ENCODE measurements around the gene A3GALT2.
A peak's percentile ranks its signal among the peaks of the same experiment; 100 is the strongest.

A3GALT2 gene

DNA sequence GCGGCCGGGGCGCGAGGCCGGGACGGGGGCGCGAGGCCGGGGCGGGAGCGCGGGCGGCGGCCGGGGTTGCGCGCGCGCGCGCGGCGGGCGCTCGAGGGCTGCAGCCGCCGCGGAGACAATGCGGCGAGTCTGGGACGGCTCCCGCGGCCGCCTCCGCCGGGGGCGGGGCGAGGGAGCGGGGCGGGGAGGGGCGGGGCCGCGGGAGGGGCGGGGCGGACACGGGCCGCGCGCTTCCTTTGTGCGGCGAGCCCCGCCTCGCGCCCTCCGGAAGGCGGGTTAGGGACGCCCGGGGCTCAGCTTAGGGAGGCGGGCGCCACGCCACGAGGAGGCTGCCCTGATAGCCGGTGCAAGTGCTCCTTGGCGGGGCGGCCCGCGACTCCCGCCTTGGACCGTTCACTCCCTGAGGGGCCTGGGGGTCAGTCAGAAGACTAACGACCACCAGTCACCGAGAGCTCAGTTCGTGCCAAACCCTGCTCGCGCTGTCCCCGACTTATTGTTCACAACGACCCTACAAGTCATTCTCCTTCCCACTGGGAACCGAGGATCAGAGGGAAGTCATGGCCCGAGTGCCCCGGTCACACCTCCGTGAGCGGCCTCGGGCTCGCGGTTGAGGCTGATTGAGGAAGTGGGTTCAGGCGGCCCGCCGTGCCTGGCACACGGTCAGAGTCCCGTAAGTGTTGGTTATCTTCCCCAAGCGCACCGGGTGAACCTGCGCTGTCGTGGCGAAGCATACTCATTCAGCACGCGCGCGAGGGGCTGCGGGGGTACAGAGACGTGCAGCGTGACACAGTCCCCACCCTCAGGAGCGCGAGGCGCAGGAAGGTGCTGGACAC lies 29.1 kb upstream of the A3GALT2 start:
- peak overlapping the region; percentile 91 for H3K9ac ChIP-seq (ENCODE audit: low read length)
- H3K27me3 ChIP-seq (replicated peaks; ENCODE audit: control insufficient read depth, insufficient read depth, low read length): no peaks in the 10 kb centered on the region
- H3K4me3 ChIP-seq (ENCODE audit: low read length): peak overlapping the region; percentile 84
- H3K4me1 ChIP-seq (ENCODE audit: control insufficient read depth, insufficient read depth, low read length): peaks cover 41% of the 10 kb centered on the region
- H3K36me3 ChIP-seq (ENCODE audit: control insufficient read depth, insufficient read depth, low read length, severe bottlenecking): peaks cover 12% of the 10 kb centered on the region
- no peaks in the 10 kb centered on the region for H3K9me3 ChIP-seq (ENCODE audit: control insufficient read depth, low read length)
- DNase-seq (ENCODE audit: low read depth): peak; percentile 94

DNA sequence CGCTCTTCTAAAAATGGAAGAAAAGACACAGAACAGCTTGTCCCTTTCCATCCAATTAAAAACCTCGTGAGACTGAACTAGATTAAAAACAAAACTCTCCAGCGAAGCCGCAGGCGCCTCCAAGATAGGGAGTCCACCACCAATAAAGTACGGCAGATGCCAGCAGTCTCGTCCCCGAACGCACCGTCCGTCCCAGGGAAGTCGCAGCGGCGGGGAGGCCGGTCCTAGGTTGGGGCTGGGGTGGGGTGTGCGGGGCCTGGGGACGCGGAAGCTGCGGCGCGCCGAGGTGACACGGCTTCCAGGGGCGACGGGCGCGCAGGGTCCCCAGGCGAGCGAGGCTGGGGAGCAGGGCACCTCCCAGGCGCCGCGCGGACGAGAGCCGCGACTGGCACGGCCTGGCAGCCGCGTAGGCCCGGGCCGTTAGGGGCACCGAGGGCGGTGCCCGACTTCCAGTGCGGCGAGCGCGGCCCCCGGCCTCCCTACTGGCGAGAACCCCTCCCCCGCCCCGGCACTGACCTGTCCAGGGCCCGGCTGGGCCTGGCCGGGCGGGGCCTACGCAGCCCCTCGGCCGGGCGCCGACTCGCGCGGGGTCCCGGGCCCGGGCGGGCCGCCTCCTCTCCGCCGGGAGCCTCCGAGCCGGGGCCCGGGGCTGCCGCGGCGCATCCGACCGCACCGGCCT lies 28.3 kb upstream of the A3GALT2 start:
- Histone ChIP-seq H3K9ac (ENCODE audit: low read length) (peak overlapping the region; percentile 91), H3K36me3 (ENCODE audit: control insufficient read depth, insufficient read depth, low read length, severe bottlenecking) (peaks cover 8% of the 10 kb centered on the region), H3K27me3 (replicated peaks; ENCODE audit: control insufficient read depth, insufficient read depth, low read length) (no peaks in the 10 kb centered on the region), H3K9me3 (ENCODE audit: control insufficient read depth, low read length) (no peaks in the 10 kb centered on the region), H3K4me1 (ENCODE audit: control insufficient read depth, insufficient read depth, low read length) (peaks cover 48% of the 10 kb centered on the region), H3K4me3 (ENCODE audit: low read length) (peak overlapping the region; percentile 90)
- DNase-seq (ENCODE audit: low read depth): peak; percentile 58

- Histone ChIP-seq H3K36me3 (ENCODE audit: control insufficient read depth, insufficient read depth, low read length, severe bottlenecking) (peaks cover 9% of the 10 kb centered on the region), H3K9ac (ENCODE audit: low read length) (peak overlapping the region; percentile 91), H3K4me3 (ENCODE audit: low read length) (peak overlapping the region; percentile 90), H3K9me3 (ENCODE audit: control insufficient read depth, low read length) (no peaks in the 10 kb centered on the region), H3K27me3 (replicated peaks; ENCODE audit: control insufficient read depth, insufficient read depth, low read length) (no peaks in the 10 kb centered on the region), H3K4me1 (ENCODE audit: control insufficient read depth, insufficient read depth, low read length) (peaks cover 54% of the 10 kb centered on the region)
- DNase-seq (ENCODE audit: low read depth): peak; percentile 55
Measured at GRCh38 chr1:33348676-33349080, 27.8 kb upstream of the A3GALT2 start.

GRCh38 chr1:33348194-33348593 lies 27.3 kb upstream of the A3GALT2 start:
- Histone ChIP-seq H3K27me3 (replicated peaks; ENCODE audit: control insufficient read depth, insufficient read depth, low read length) (no peaks in the 10 kb centered on the region), H3K9me3 (ENCODE audit: control insufficient read depth, low read length) (no peaks in the 10 kb centered on the region), H3K36me3 (ENCODE audit: control insufficient read depth, insufficient read depth, low read length, severe bottlenecking) (peaks cover 13% of the 10 kb centered on the region), H3K4me3 (ENCODE audit: low read length) (peak overlapping the region; percentile 90), H3K9ac (ENCODE audit: low read length) (peak overlapping the region; percentile 91), H3K4me1 (ENCODE audit: control insufficient read depth, insufficient read depth, low read length) (peaks cover 57% of the 10 kb centered on the region)
- DNase-seq (ENCODE audit: low read depth): peak; percentile 56

GRCh38 chr1:33347650-33347992 lies 26.7 kb upstream of the A3GALT2 start:
- H3K9ac ChIP-seq (ENCODE audit: low read length): peak overlapping the region; percentile 91
- peak; percentile 58 for DNase-seq (ENCODE audit: low read depth)
- H3K27me3 ChIP-seq (replicated peaks; ENCODE audit: control insufficient read depth, insufficient read depth, low read length): no peaks in the 10 kb centered on the region
- H3K4me3 ChIP-seq (ENCODE audit: low read length): peak overlapping the region; percentile 90
- H3K4me1 ChIP-seq (ENCODE audit: control insufficient read depth, insufficient read depth, low read length): peaks cover 63% of the 10 kb centered on the region
- H3K9me3 ChIP-seq (ENCODE audit: control insufficient read depth, low read length): no peaks in the 10 kb centered on the region
- H3K36me3 ChIP-seq (ENCODE audit: control insufficient read depth, insufficient read depth, low read length, severe bottlenecking): peaks cover 18% of the 10 kb centered on the region

DNA sequence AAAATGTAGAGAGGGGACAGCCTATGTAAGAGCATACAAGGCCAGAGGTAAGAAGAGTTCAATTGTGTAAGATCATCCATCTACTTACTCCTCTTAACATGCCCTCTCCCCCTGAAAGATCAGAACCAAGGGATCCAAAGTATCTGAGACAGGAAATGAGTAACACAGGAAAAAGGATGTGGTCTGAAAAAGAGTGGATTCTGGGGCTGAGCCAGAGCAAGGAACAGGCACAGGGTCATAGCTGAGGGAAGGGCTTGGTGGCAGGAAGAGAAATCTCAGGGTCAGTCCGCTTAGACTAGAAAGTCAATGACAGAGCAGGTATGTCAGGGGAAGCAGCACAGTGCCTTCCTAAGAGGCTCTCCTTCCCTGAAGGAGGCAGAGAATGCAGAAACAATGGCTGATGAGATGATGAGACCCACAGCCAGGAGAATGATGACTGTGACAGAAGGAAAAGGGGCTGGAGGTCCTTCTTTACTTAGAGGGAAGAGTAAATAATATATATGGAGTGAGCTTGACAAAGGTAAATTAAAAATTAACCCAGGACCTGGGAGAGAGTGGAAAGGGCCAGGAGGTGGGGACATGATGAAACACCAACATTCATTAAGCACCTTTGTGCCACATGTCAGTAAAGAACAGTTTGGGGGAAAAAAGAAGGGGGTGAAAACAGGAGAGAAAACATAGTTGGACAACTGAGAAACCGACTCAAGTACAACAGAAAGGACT lies 26.2 kb upstream of the A3GALT2 start:
- H3K9me3 ChIP-seq (ENCODE audit: control insufficient read depth, low read length): no peaks in the 10 kb centered on the region
- H3K9ac ChIP-seq (ENCODE audit: low read length): peak overlapping the region; percentile 91
- no peaks in the 10 kb centered on the region for H3K27me3 ChIP-seq (replicated peaks; ENCODE audit: control insufficient read depth, insufficient read depth, low read length)
- H3K4me3 ChIP-seq (ENCODE audit: low read length): peak overlapping the region; percentile 90
- DNase-seq (ENCODE audit: low read depth): peak; percentile 75
- peaks cover 68% of the 10 kb centered on the region for H3K4me1 ChIP-seq (ENCODE audit: control insufficient read depth, insufficient read depth, low read length)
- H3K36me3 ChIP-seq (ENCODE audit: control insufficient read depth, insufficient read depth, low read length, severe bottlenecking): peaks cover 20% of the 10 kb centered on the region

DNA sequence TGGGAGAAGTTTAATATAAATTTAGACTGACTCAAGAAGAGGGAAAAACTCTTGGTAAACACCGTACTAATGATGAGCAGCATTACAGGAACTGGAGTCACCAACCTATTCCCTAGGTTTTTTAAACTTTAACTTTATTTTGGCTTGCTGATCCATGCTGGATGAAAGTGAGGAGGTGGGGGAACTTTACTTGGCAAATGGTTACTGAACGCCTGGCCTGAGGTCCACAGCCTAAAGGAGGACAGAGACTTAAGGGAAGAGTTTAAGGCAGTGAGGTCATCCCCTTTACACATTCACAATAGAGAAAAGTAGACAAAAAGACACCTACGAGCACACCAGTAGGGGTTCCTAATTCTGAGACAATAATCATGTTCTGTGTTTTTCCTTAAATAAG lies 25.6 kb upstream of the A3GALT2 start:
- no peaks in the 10 kb centered on the region for H3K27me3 ChIP-seq (replicated peaks; ENCODE audit: control insufficient read depth, insufficient read depth, low read length)
- DNase-seq (ENCODE audit: low read depth): no peak
- no peaks in the 10 kb centered on the region for H3K9me3 ChIP-seq (ENCODE audit: control insufficient read depth, low read length)
- peak overlapping the region; percentile 91 for H3K9ac ChIP-seq (ENCODE audit: low read length)
- peaks cover 24% of the 10 kb centered on the region for H3K36me3 ChIP-seq (ENCODE audit: control insufficient read depth, insufficient read depth, low read length, severe bottlenecking)
- H3K4me3 ChIP-seq (ENCODE audit: low read length): peak overlapping the region; percentile 90
- peaks cover 73% of the 10 kb centered on the region for H3K4me1 ChIP-seq (ENCODE audit: control insufficient read depth, insufficient read depth, low read length)

DNA sequence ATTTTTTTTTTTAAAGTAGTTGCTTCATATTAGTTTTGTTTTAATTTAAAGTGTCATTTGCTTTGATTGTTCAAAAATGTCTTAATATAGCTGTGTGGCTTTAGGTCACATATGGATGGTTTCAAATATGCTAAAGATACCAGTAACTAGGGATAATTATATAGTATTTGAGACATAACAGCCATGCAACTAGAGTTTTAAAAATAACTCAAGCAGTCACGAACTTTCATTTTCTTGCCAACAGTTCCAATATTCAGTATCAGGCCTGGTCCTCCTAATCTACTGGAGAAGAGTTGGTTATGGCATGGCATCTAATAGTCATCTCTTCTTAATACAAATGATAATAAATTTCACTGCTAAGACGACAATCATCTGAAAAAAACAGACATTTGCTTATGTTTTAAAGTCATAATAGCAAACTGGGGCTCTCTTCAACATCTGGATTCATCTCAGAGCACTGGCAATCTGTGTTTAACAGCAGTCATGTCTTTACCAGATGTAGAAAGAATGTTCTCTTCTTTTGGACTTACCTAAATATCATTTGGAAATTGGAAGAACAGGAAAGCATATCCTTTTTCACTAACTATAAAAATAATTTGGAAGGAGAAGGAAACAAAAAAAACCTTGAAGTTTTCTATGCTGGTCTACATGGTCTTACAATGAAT lies 24.1 kb upstream of the A3GALT2 start:
- Histone ChIP-seq H3K9me3 (ENCODE audit: control insufficient read depth, low read length) (no peaks in the 10 kb centered on the region), H3K4me1 (ENCODE audit: control insufficient read depth, insufficient read depth, low read length) (peaks cover 79% of the 10 kb centered on the region), H3K9ac (ENCODE audit: low read length) (peak overlapping the region; percentile 61), H3K36me3 (ENCODE audit: control insufficient read depth, insufficient read depth, low read length, severe bottlenecking) (peaks cover 34% of the 10 kb centered on the region), H3K4me3 (ENCODE audit: low read length) (peak overlapping the region; percentile 90), H3K27me3 (replicated peaks; ENCODE audit: control insufficient read depth, insufficient read depth, low read length) (no peaks in the 10 kb centered on the region)
- DNase-seq (ENCODE audit: low read depth): peak; percentile 62

DNA sequence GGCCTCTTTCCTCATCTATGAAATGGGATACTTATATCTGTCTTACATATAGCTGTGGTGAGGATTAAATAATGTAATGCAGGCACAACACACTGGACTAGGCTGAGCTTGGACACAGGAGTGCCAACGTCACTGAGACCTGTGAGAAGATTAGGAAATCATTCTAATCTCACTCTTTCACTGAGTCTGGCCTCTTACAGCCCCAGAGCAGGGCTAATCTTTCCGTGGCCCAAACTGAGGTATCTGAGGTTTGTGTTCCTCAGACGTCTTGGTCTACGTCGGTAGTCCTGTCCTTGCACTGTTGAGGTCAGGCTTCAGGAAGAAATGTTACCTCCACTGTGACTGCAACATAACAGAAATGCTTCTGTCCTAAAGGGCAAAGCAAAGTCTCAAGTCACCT lies 22.6 kb upstream of the A3GALT2 start:
- peaks cover 37% of the 10 kb centered on the region for H3K36me3 ChIP-seq (ENCODE audit: control insufficient read depth, insufficient read depth, low read length, severe bottlenecking)
- no peaks in the 10 kb centered on the region for H3K27me3 ChIP-seq (replicated peaks; ENCODE audit: control insufficient read depth, insufficient read depth, low read length)
- peak overlapping the region; percentile 20 for H3K4me3 ChIP-seq (ENCODE audit: low read length)
- no peaks in the 10 kb centered on the region for H3K9me3 ChIP-seq (ENCODE audit: control insufficient read depth, low read length)
- DNase-seq (ENCODE audit: low read depth): peak; percentile 53
- H3K9ac ChIP-seq (ENCODE audit: low read length): peak overlapping the region; percentile 61
- peaks cover 91% of the 10 kb centered on the region for H3K4me1 ChIP-seq (ENCODE audit: control insufficient read depth, insufficient read depth, low read length)

- no peaks in the 10 kb centered on the region for H3K9me3 ChIP-seq (ENCODE audit: control insufficient read depth, low read length)
Measured at GRCh38 chr1:33342041-33342723, 21.3 kb upstream of the A3GALT2 start.

More at GRCh38 chr1:33342041-33342723, 21.3 kb upstream of the A3GALT2 start:
- H3K4me1 ChIP-seq (ENCODE audit: control insufficient read depth, insufficient read depth, low read length): peaks cover 95% of the 10 kb centered on the region
- peaks cover 37% of the 10 kb centered on the region for H3K36me3 ChIP-seq (ENCODE audit: control insufficient read depth, insufficient read depth, low read length, severe bottlenecking)
- peak overlapping the region; percentile 80 for H3K9ac ChIP-seq (ENCODE audit: low read length)
- H3K4me3 ChIP-seq (ENCODE audit: low read length): peak overlapping the region; percentile 61
- DNase-seq (ENCODE audit: low read depth): peak; percentile 95
- no peaks in the 10 kb centered on the region for H3K27me3 ChIP-seq (replicated peaks; ENCODE audit: control insufficient read depth, insufficient read depth, low read length)
